GM23338 (cell line): ENCODE measurements around the gene MAP3K21. TPM values are rescaled to one million over a fixed set of nuclear protein-coding genes. Genes with fewer than 3 reads are reported as not detected.

Experiments
- ATAC-seq: fragments of 200-7000 bp; cut with Tn5 transposase; 3 replicates; pipeline ENCODE4 v1.9.1; 2020
- DNase-seq: peaks from one replicate; pipeline ENCODE4 v3.0.0-alpha.2; 2015; ENCODE audit warnings: low spot score
- H2AFZ ChIP-seq: fragments of 200-600 bp; sonication (generic); 2 replicates; pipeline ENCODE4 v1.8.0; 2016; ENCODE audit warnings: antibody characterized with exemption, mild to moderate bottlenecking, moderate library complexity
- H3F3A ChIP-seq: fragments of 200-600 bp; sonication (generic); replicated peaks from 2 replicates; pipeline ENCODE4 v1.8.0; 2017; ENCODE audit warnings: antibody characterized with exemption, mixed run types, low read depth
- H3K27ac ChIP-seq: fragments of 200-600 bp; sonication (generic); 2 replicates; pipeline ENCODE4 v1.6.1; 2016; ENCODE audit warnings: low read depth
- H3K27me3 ChIP-seq: fragments of 200-600 bp; sonication (generic); 2 replicates; pipeline ENCODE4 v1.8.0; 2016; ENCODE audit warnings: mild to moderate bottlenecking, mixed run types, moderate library complexity; ENCODE audit not compliant: insufficient read depth
- H3K36me3 ChIP-seq: fragments of 200-600 bp; sonication (generic); 2 replicates; pipeline ENCODE4 v1.8.0; 2016; ENCODE audit warnings: mild to moderate bottlenecking; ENCODE audit not compliant: insufficient read depth
- H3K4me1 ChIP-seq: fragments of 200-600 bp; sonication (generic); 2 replicates; pipeline ENCODE4 v1.8.0; 2016; ENCODE audit warnings: mild to moderate bottlenecking, moderate library complexity; ENCODE audit not compliant: insufficient read depth
- H3K4me2 ChIP-seq: fragments of 200-600 bp; sonication (generic); 2 replicates; pipeline ENCODE4 v1.7.1; 2017; ENCODE audit warnings: mixed run types
- H3K4me3 ChIP-seq: fragments of 200-600 bp; sonication (generic); 2 replicates; pipeline ENCODE4 v1.6.1; 2016; ENCODE audit warnings: mixed run types
- H3K79me2 ChIP-seq: fragments of 200-600 bp; sonication (generic); replicated peaks from 2 replicates; pipeline ENCODE4 v1.8.0; 2017; ENCODE audit warnings: mild to moderate bottlenecking; ENCODE audit not compliant: insufficient read depth
- H3K9me2 ChIP-seq: fragments of 200-600 bp; sonication (generic); 2 replicates; pipeline ENCODE4 v1.8.0; 2017; ENCODE audit not compliant: insufficient read depth
- H4K20me1 ChIP-seq: fragments of 200-600 bp; sonication (generic); replicated peaks from 2 replicates; pipeline ENCODE4 v1.8.0; 2017; ENCODE audit warnings: mild to moderate bottlenecking; ENCODE audit not compliant: insufficient read depth
- H3K27ac Mint-ChIP-seq: 2 replicates; pipeline ENCODE4 v1.8.0; 2020; ENCODE audit warnings: inconsistent platforms, mild to moderate bottlenecking, moderate library complexity, mixed read lengths
- H3K27me3 Mint-ChIP-seq: 3 replicates; pipeline ENCODE4 v1.8.0; 2022; ENCODE audit warnings: low read depth, mild to moderate bottlenecking, moderate library complexity, mixed read lengths, inconsistent platforms; ENCODE audit not compliant: insufficient read depth, poor library complexity
- H3K36me3 Mint-ChIP-seq: 3 replicates; pipeline ENCODE4 v1.8.0; 2021; ENCODE audit warnings: low read depth, mild to moderate bottlenecking, inconsistent platforms, moderate library complexity, mixed read lengths
- H3K4me1 Mint-ChIP-seq: 3 replicates; pipeline ENCODE4 v1.8.0; 2020; ENCODE audit warnings: mild to moderate bottlenecking, inconsistent platforms, mixed read lengths
- H3K4me3 Mint-ChIP-seq: 3 replicates; pipeline ENCODE4 v1.8.0; 2021; ENCODE audit warnings: moderate library complexity, mild to moderate bottlenecking, inconsistent platforms, mixed read lengths
- H3K9me3 Mint-ChIP-seq: 3 replicates; pipeline ENCODE4 v1.8.0; 2020; ENCODE audit warnings: moderate library complexity, mild to moderate bottlenecking, inconsistent platforms, mixed read lengths
- CREB1 ChIP-seq: fragments of 250-450 bp; sonication (Bioruptor Pico); IDR thresholded peaks from 2 replicates; pipeline ENCODE4 v1.5.0; 2020; ENCODE audit warnings: low read depth, mild to moderate bottlenecking, moderate library complexity
- ETS1 ChIP-seq: IDR thresholded peaks from 2 replicates; pipeline ENCODE4 v1.6.1; 2016; ENCODE audit warnings: antibody characterized with exemption
- EZH2phosphoT487 ChIP-seq: fragments of 200-600 bp; sonication (generic); IDR thresholded peaks from one replicate; pipeline ENCODE4 v1.8.1; 2018; ENCODE audit warnings: antibody characterized with exemption; ENCODE audit not compliant: unreplicated experiment
- JUNB ChIP-seq: IDR thresholded peaks from one replicate; pipeline ENCODE4 v1.6.1; 2016; ENCODE audit warnings: antibody characterized with exemption; ENCODE audit not compliant: unreplicated experiment
- NANOG ChIP-seq: IDR thresholded peaks from 2 replicates; pipeline ENCODE4 v1.6.1; 2016; ENCODE audit warnings: antibody characterized with exemption, borderline replicate concordance
- REST ChIP-seq: IDR thresholded peaks from one replicate; pipeline ENCODE4 v1.6.1; 2018; ENCODE audit warnings: antibody characterized with exemption; ENCODE audit not compliant: unreplicated experiment
- ZNF331 ChIP-seq: fragments of 250-450 bp; sonication (Bioruptor Pico); IDR thresholded peaks from 2 replicates; pipeline ENCODE4 v1.5.0; 2020; ENCODE audit warnings: low read depth, mild to moderate bottlenecking, moderate library complexity
- ZNF462 ChIP-seq: fragments of 250-450 bp; sonication (Bioruptor Pico); IDR thresholded peaks from 2 replicates; pipeline ENCODE4 v1.5.0; 2020; ENCODE audit warnings: mild to moderate bottlenecking, moderate library complexity
- polyA plus RNA-seq: library from polyadenylated mRNA; unstranded; fragments of >200 nt; fragmentation: Nextera tagmentation; extraction: Ambion mirVana; gene quantifications from 2 replicates; pipeline ENCODE4 v1.2.1, GENCODE V29; 2016
- total RNA-seq: library from RNA; depleted of rRNA; stranded (reverse); fragments of >200 nt; shearing (Covaris generic); gene quantifications from 2 replicates; pipeline ENCODE4 v1.2.3, GENCODE V29; 2014

Gene MAP3K21
- total and polyA plus RNA-seq, 2 experiments from 2014 or later = 11.7 to 40.1 TPM

GRCh38 chr1:233320023-233320422 is 7.5 kb upstream of the MAP3K21 start:
- Mint-ChIP-seq H3K36me3 (no peaks in the 10 kb centered on the region), H3K27me3 (no peaks in the 10 kb centered on the region), H3K9me3 (peaks cover 2% of the 10 kb centered on the region; the same call in 1 of the 3 replicates), H3K4me1 (peaks cover under 1% of the 10 kb centered on the region), H3K4me3 (no peak overlapping the region), H3K27ac (no peak overlapping the region)
- Histone ChIP-seq H4K20me1 (no peaks in the 10 kb centered on the region), H3K79me2 (no peaks in the 10 kb centered on the region), H3K27me3 (no peaks in the 10 kb centered on the region), H3F3A (no peaks in the 10 kb centered on the region), H3K4me3 (no peak overlapping the region), H3K4me1 (no peaks in the 10 kb centered on the region), H3K27ac (no peak overlapping the region), H2AFZ (no peak overlapping the region), H3K4me2 (no peak overlapping the region), H3K36me3 (no peaks in the 10 kb centered on the region), H3K9me2 (no peaks in the 10 kb centered on the region)
- DNase-seq (no peak), ATAC-seq (no peak)
- no peak for TF ChIP-seq REST
- TF ChIP-seq EZH2phosphoT487 = no peak
- TF ChIP-seq ETS1 = no peak
- TF ChIP-seq JUNB = no peak
- TF ChIP-seq ZNF331 (CRISPR knock-in tag) = no peak
- TF ChIP-seq CREB1 (CRISPR knock-in tag) = no peak
- no peak for TF ChIP-seq NANOG
- no peak for TF ChIP-seq ZNF462 (CRISPR knock-in tag)
